ENCODE data around the gene LPCAT3. TPM values are rescaled to one million over a fixed set of nuclear protein-coding genes. Genes with fewer than 3 reads are reported as not detected.

LPCAT3 gene
- total RNA-seq, 2 donors from 2014 or later, result 33.6 to 86.7 TPM

DNA sequence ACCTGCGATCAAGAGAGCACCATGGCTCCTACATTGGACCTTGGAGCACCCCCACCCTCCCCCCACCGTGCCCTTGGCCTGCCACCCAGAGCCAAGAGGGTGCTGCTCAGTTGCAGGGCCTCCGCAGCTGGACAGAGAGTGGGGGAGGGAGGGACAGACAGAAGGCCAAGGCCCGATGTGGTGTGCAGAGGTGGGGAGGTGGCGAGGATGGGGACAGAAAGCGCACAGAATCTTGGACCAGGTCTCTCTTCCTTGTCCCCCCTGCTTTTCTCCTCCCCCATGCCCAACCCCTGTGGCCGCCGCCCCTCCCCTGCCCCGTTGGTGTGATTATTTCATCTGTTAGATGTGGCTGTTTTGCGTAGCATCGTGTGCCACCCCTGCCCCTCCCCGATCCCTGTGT is 76.5 kb downstream of the LPCAT3 start:
- Histone ChIP-seq H3K4me1 (ENCODE audit: control insufficient read depth, insufficient read depth, low read length) (peaks cover 13% of the 10 kb centered on the region), H3K4me3 (ENCODE audit: low read length) (no peak overlapping the region), H3K27ac (ENCODE audit: low read depth, low read length) (no peak overlapping the region), H3K9ac (ENCODE audit: extremely low read depth, low read length, poor library complexity, severe bottlenecking) (no peak overlapping the region), H3K36me3 (ENCODE audit: control insufficient read depth, insufficient read depth, low read length) (peaks cover 42% of the 10 kb centered on the region), H3K27me3 (ENCODE audit: control insufficient read depth, insufficient read depth, low read length, poor library complexity, severe bottlenecking) (no peaks in the 10 kb centered on the region), H3K9me3 (ENCODE audit: control insufficient read depth, low read length) (no peaks in the 10 kb centered on the region)
- DNase-seq, result no peak
- Mint-ChIP-seq H3K4me1 (peaks cover 46% of the 10 kb centered on the region), H3K27ac (no peak overlapping the region), H3K4me3 (no peak overlapping the region), H3K27me3 (ENCODE audit: insufficient read depth) (no peaks in the 10 kb centered on the region), H3K9me3 (no peaks in the 10 kb centered on the region), H3K36me3 (ENCODE audit: low read depth) (peaks cover 43% of the 10 kb centered on the region)
- TF ChIP-seq CTCF (conservative IDR thresholded peaks at IDR 0.05), result no peak
- WGBS, 2 experiments (ENCODE audit: insufficient coverage in 1 of 2, insufficient read length in 1 of 2), result 88% methylated on average over 11 of the region's 12 CpGs; no CpG with 5 or more reads in 1 of the 2 experiments

GRCh38 chr12:6941267-6941666 is 77.0 kb downstream of the LPCAT3 start:
- no peak overlapping the region for H3K9ac ChIP-seq (ENCODE audit: extremely low read depth, low read length, poor library complexity, severe bottlenecking)
- no peaks in the 10 kb centered on the region for H3K27me3 ChIP-seq (ENCODE audit: control insufficient read depth, insufficient read depth, low read length, poor library complexity, severe bottlenecking)
- no peak overlapping the region for H3K4me3 ChIP-seq (ENCODE audit: low read length)
- peaks cover 46% of the 10 kb centered on the region for H3K36me3 ChIP-seq (ENCODE audit: control insufficient read depth, insufficient read depth, low read length)
- no peaks in the 10 kb centered on the region for H3K9me3 Mint-ChIP-seq
- peaks cover 49% of the 10 kb centered on the region for H3K4me1 Mint-ChIP-seq
- peaks cover 48% of the 10 kb centered on the region for H3K36me3 Mint-ChIP-seq (ENCODE audit: low read depth)
- H3K9me3 ChIP-seq (ENCODE audit: control insufficient read depth, low read length), result no peaks in the 10 kb centered on the region
- peaks cover 13% of the 10 kb centered on the region for H3K4me1 ChIP-seq (ENCODE audit: control insufficient read depth, insufficient read depth, low read length)
- no peak overlapping the region for H3K27ac ChIP-seq (ENCODE audit: low read depth, low read length)
- WGBS, 2 experiments (ENCODE audit: insufficient coverage in 1 of 2, insufficient read length in 1 of 2), result 96 to 100% methylated on average over 7 to 12 of the region's 12 CpGs
- no peak for DNase-seq
- no peak overlapping the region for H3K4me3 Mint-ChIP-seq
- no peak for TF ChIP-seq CTCF (conservative IDR thresholded peaks at IDR 0.05)
- no peaks in the 10 kb centered on the region for H3K27me3 Mint-ChIP-seq (ENCODE audit: insufficient read depth)
- H3K27ac Mint-ChIP-seq, result peak overlapping the region; percentile 41

DNA sequence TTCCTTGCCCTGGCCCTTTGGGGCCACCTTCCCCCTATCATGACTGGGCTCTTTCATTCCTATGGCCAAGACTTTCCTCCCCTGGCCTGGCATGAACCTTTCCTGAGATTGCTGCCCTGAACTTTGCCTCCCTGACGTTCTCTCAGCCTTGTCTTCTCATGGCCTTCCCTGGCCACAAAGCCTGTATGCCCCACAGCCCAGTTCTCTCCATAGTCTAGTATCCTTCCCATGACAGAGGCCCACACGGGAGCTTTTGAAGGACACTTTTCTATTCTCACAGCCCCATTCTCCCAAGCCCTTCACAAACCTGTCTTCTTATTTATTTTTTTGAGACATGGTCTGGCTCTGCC is 79.1 kb downstream of the LPCAT3 start:
- WGBS, 2 experiments (ENCODE audit: insufficient coverage in 1 of 2, insufficient read length in 1 of 2), result 90 to 94% methylated on average over 2 of the region's 2 CpGs
- TF ChIP-seq CTCF (conservative IDR thresholded peaks at IDR 0.05), result no peak
- DNase-seq, result no peak
- H3K27me3 ChIP-seq (ENCODE audit: control insufficient read depth, insufficient read depth, low read length, poor library complexity, severe bottlenecking), result no peaks in the 10 kb centered on the region
- no peak overlapping the region for H3K9ac ChIP-seq (ENCODE audit: extremely low read depth, low read length, poor library complexity, severe bottlenecking)
- Mint-ChIP-seq H3K4me1 (peaks cover 32% of the 10 kb centered on the region), H3K36me3 (ENCODE audit: low read depth) (peaks cover 69% of the 10 kb centered on the region), H3K4me3 (peak overlapping the region; percentile 63), H3K9me3 (no peaks in the 10 kb centered on the region), H3K27ac (peak overlapping the region; percentile 90), H3K27me3 (ENCODE audit: insufficient read depth) (no peaks in the 10 kb centered on the region)
- no peak overlapping the region for H3K4me3 ChIP-seq (ENCODE audit: low read length)
- peaks cover 67% of the 10 kb centered on the region for H3K36me3 ChIP-seq (ENCODE audit: control insufficient read depth, insufficient read depth, low read length)
- no peak overlapping the region for H3K27ac ChIP-seq (ENCODE audit: low read depth, low read length)
- H3K4me1 ChIP-seq (ENCODE audit: control insufficient read depth, insufficient read depth, low read length), result peaks cover 6% of the 10 kb centered on the region
- H3K9me3 ChIP-seq (ENCODE audit: control insufficient read depth, low read length), result no peaks in the 10 kb centered on the region

Measured in endodermal cell (in vitro differentiated cells).